PC-3 (cell line): ENCODE results near the gene LRRFIP1. TPM values are rescaled to one million over a fixed set of nuclear protein-coding genes. Genes with fewer than 3 reads are reported as not detected.

Experiments
- ATAC-seq: fragments of 200-7000 bp; cut with Tn5 transposase; 2 replicates; pipeline ENCODE4 v1.9.1; 2020; ENCODE audit warnings: mild to moderate bottlenecking, moderate library complexity
- BruUV-seq: library from RNA; stranded (reverse); fragments of 400-500 nt; replicated peaks from 2 replicates; lab custom pipeline; 2021; lab: Mats Ljungman, UMichigan
- CTCF ChIA-PET: fragments of 300-600 bp; sonication (Branson Sonifier 250); formaldehyde crosslinking; loops from one replicate; lab custom pipeline; 2022; ENCODE audit warnings: antibody characterized with exemption; lab: Charles Lee
- POLR2A ChIA-PET: fragments of 300-600 bp; sonication (Branson Sonifier 250); formaldehyde crosslinking; loops from one replicate; lab custom pipeline; 2022; ENCODE audit warnings: antibody characterized with exemption; ENCODE audit not compliant: unreplicated experiment; lab: Charles Lee
- DNase-seq: peaks from one replicate; pipeline ENCODE4 v3.0.0-alpha.2; 2015
- H2AFZ ChIP-seq: fragments of 300-600 bp; sonication (generic); 2 replicates; pipeline ENCODE4 v1.6.0; 2016; ENCODE audit warnings: antibody characterized with exemption, low read length
- H3F3A ChIP-seq: fragments of 300-600 bp; sonication (generic); one replicate; pipeline ENCODE4 v1.6.0; 2017; ENCODE audit warnings: antibody characterized with exemption, low read length, control low read depth, mild to moderate bottlenecking; ENCODE audit not compliant: unreplicated experiment
- H3K27ac ChIP-seq: fragments of 300-600 bp; sonication (generic); 2 replicates; pipeline ENCODE4 v1.5.1; 2016; ENCODE audit warnings: mild to moderate bottlenecking, low read length
- H3K27me3 ChIP-seq: fragments of 300-600 bp; sonication (generic); 2 replicates; pipeline ENCODE4 v1.6.1; 2016; ENCODE audit warnings: low read length, mixed read lengths
- H3K36me3 ChIP-seq: fragments of 300-600 bp; sonication (generic); 2 replicates; pipeline ENCODE4 v1.6.1; 2016; ENCODE audit warnings: low read depth, mixed run types, low read length, mixed read lengths
- H3K4me1 ChIP-seq: fragments of 300-600 bp; sonication (generic); 2 replicates; pipeline ENCODE4 v1.5.1; 2016; ENCODE audit warnings: low read length; ENCODE audit not compliant: insufficient read depth
- H3K4me2 ChIP-seq: fragments of 300-600 bp; sonication (generic); 2 replicates; pipeline ENCODE4 v1.6.0; 2016; ENCODE audit warnings: low read length
- H3K4me3 ChIP-seq: fragments of 300-600 bp; sonication (generic); 2 replicates; pipeline ENCODE4 v1.5.1; 2016; ENCODE audit warnings: mild to moderate bottlenecking, low read length, mixed read lengths
- H3K79me2 ChIP-seq: fragments of 300-600 bp; sonication (generic); 2 replicates; pipeline ENCODE4 v1.6.1; 2017; ENCODE audit warnings: low read length, mixed read lengths
- H3K9ac ChIP-seq: fragments of 300-600 bp; sonication (generic); 2 replicates; pipeline ENCODE4 v1.6.0; 2016; ENCODE audit warnings: mild to moderate bottlenecking, low read length
- H3K9me2 ChIP-seq: fragments of 300-600 bp; sonication (generic); replicated peaks from 2 replicates; pipeline ENCODE4 v1.6.1; 2016; ENCODE audit warnings: mixed run types, low read length, mixed read lengths
- H3K9me3 ChIP-seq: fragments of 300-600 bp; sonication (generic); 2 replicates; pipeline ENCODE4 v1.6.1; 2016; ENCODE audit warnings: low read length, mixed read lengths
- H4K20me1 ChIP-seq: fragments of 300-600 bp; sonication (generic); 2 replicates; pipeline ENCODE4 v1.6.1; 2016; ENCODE audit warnings: low read length, mixed read lengths
- EZH2 ChIP-seq: fragments of 300-600 bp; sonication (generic); IDR thresholded peaks from one replicate; pipeline ENCODE4 v1.6.1; 2017; ENCODE audit warnings: antibody characterized with exemption, mild to moderate bottlenecking, low read length; ENCODE audit not compliant: unreplicated experiment
- EZH2phosphoT487 ChIP-seq: fragments of 300-600 bp; sonication (generic); IDR thresholded peaks from 2 replicates; pipeline ENCODE4 v1.6.1; 2018; ENCODE audit warnings: mild to moderate bottlenecking, antibody characterized with exemption, low read length, borderline replicate concordance
- intact Hi-C: fragments of 100-400 bp; cut with micrococcal nuclease; formaldehyde crosslinking; loops from 2 replicates; pipeline ENCODE4 v1.9.0; 2023
- total RNA-seq: library from RNA; depleted of rRNA; stranded (reverse); fragments of >200 nt; gene quantifications from 2 replicates; pipeline ENCODE4 v1.2.3, GENCODE V29; 2014
- TF ChIP-seq, protein P1 (sequence below): fragments of 300-600 bp; sonication (generic); conservative IDR thresholded peaks from 2 replicates; pipeline ENCODE4 v1.5.1; 2017; ENCODE audit warnings: antibody characterized with exemption, low read depth, mild to moderate bottlenecking, low read length

The LRRFIP1 gene
- total RNA-seq, 1 experiment from 2014 or later: 87.8 TPM

DNA sequence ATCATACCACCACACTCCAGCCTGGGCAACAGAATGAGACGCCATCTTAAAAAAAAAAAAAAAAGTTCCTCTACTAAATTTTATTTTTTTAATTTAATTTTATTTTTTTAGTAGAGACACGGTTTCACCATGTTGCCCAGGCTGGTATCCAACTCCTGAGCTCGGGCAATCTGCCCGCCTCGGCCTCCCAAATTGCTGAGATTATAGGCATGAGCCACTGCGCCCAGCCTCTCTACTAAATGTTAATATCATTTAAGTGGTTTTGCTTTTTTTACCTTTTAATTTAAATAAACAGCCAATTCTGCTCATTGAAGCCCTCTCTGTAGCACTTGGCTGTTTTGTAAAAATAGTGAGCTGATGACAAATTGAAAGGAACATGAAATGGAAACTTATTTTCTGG is 46.1 kb upstream of the LRRFIP1 start:
- Histone ChIP-seq H3K79me2 (0 out of 2 replicates have a peak, but pooled peaks cover 2% of the 10 kb centered on the region), H3K4me1 (no peaks in the 10 kb centered on the region), H3F3A (no peaks in the 10 kb centered on the region), H3K9me2 (no peaks in the 10 kb centered on the region), H3K36me3 (no peaks in the 10 kb centered on the region; the same call in 1 of the 2 replicates), H3K4me3 (no peak overlapping the region), H3K27ac (no peak overlapping the region), H3K9ac (no peak overlapping the region), H2AFZ (no peak overlapping the region), H4K20me1 (no peaks in the 10 kb centered on the region), H3K4me2 (no peak overlapping the region), H3K9me3 (no peaks in the 10 kb centered on the region), H3K27me3 (no peaks in the 10 kb centered on the region)
- TF ChIP-seq, protein P1, sequence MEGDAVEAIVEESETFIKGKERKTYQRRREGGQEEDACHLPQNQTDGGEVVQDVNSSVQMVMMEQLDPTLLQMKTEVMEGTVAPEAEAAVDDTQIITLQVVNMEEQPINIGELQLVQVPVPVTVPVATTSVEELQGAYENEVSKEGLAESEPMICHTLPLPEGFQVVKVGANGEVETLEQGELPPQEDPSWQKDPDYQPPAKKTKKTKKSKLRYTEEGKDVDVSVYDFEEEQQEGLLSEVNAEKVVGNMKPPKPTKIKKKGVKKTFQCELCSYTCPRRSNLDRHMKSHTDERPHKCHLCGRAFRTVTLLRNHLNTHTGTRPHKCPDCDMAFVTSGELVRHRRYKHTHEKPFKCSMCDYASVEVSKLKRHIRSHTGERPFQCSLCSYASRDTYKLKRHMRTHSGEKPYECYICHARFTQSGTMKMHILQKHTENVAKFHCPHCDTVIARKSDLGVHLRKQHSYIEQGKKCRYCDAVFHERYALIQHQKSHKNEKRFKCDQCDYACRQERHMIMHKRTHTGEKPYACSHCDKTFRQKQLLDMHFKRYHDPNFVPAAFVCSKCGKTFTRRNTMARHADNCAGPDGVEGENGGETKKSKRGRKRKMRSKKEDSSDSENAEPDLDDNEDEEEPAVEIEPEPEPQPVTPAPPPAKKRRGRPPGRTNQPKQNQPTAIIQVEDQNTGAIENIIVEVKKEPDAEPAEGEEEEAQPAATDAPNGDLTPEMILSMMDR: no peak
- TF ChIP-seq EZH2: no peak
- TF ChIP-seq EZH2phosphoT487: no peak
- intact Hi-C loops: no loop called here
- ATAC-seq: no peak
- ChIA-PET POLR2A (no interaction called here), CTCF (interaction anchor here (0.6 to 0.9 kb wide), 2 partner anchors 10 to 453 kb away, joined by 3 to 4 read pairs; no protein-coding TSS in a partner anchor)
- DNase-seq: no peak
- BruUV-seq: no TSS peak

DNA sequence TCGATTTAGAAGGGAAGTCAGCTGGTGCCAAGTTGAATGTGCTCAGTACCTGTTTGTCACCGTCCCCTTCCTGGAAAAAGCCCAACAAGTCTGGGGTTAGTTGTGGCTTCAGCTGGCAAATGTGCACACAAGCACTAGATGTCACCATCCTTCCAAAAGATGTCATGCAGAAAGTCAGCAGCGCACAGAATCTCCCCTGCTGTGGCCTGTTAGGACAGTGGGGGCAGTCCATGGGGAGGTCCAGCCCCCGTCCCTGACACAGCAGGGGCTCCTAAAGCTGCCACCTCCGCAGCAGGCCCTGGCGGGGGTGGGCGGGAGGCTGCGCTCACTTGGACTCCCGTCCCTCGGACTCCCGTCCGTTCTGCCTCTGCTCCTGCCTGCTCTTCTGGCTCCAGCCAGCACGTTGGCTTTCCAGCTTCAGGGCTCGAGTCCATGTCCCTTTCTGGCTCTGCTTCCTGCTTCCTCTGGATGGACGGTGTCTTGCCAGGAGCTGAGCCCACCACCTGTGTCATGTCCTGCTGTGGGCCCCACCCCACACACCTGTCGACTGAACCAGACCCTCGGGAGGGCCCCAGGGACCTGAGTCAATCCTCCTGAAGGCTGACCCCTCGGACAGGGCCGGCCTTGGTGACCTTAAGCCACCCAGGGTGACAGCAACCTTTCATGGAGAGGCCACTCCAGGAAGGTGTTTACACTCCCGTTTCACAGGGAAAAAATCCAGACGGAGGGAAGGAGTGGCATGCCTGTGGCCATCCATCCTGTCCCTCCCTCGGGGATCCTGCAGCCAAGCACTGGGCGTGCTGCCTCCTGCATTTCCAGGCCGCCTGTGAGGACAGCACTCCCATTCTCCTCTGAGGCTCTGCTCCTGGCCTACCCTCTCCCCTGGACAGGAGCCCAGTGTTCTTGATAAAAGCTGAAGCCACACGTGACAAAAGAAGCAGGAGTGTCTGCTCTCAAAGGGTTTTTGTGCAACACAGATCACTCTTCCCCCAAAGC is 45.3 kb upstream of the LRRFIP1 start:
- no peak overlapping the region for H3K27ac ChIP-seq
- no peak overlapping the region for H3K4me2 ChIP-seq
- no TSS peak for BruUV-seq
- no peak overlapping the region for H3K9ac ChIP-seq
- no peaks in the 10 kb centered on the region for H3K9me3 ChIP-seq
- H3K36me3 ChIP-seq: no peaks in the 10 kb centered on the region; the same call in 1 of the 2 replicates
- H2AFZ ChIP-seq: no peak overlapping the region
- H3K79me2 ChIP-seq: peaks cover 9% of the 10 kb centered on the region
- CTCF ChIA-PET: interaction anchor here (0.6 to 0.9 kb wide), 2 partner anchors 10 to 454 kb away, joined by 3 to 4 read pairs; no protein-coding TSS in a partner anchor
- H3K4me1 ChIP-seq: no peaks in the 10 kb centered on the region
- H3K9me2 ChIP-seq: no peaks in the 10 kb centered on the region
- H3F3A ChIP-seq: no peaks in the 10 kb centered on the region
- TF ChIP-seq EZH2 (no peak), EZH2phosphoT487 (no peak)
- TF ChIP-seq, protein P1: no peak
- H4K20me1 ChIP-seq: no peaks in the 10 kb centered on the region
- no peak overlapping the region for H3K4me3 ChIP-seq
- ATAC-seq (peak; percentile 58), DNase-seq (no peak)
- POLR2A ChIA-PET: no interaction called here
- H3K27me3 ChIP-seq: no peaks in the 10 kb centered on the region
- intact Hi-C loops: no loop called here
